CD4-positive, CD25-positive, alpha-beta regulatory T cell (primary cell): ENCODE measurements around the gene MOB2. TPM values are rescaled to one million over a fixed set of nuclear protein-coding genes. Genes with fewer than 3 reads are reported as not detected.
A peak's percentile ranks its signal among the peaks of the same experiment; 100 is the strongest.

ENCODE experiments used
- ATAC-seq, 2 donors: fragments of 150-1000 bp; cut with Tn5 transposase; one replicate each; pipeline ENCODE4 v1.10.0; 2021; ENCODE audit warnings: low read depth in 2 of 2, moderate number of reproducible peaks in 2 of 2, moderate library complexity in 1 of 2
- DNase-seq, 3 donors: peaks; one replicate each; pipeline versions ENCODE4 v3.0.0 to v3.0.0-alpha.2; 2012 to 2022; ENCODE audit warnings: mixed read lengths in 1 of 3
- H3K27ac ChIP-seq: one replicate; pipeline ENCODE4 v1.7.0; 2013; ENCODE audit warnings: mild to moderate bottlenecking, low read length; ENCODE audit not compliant: insufficient read depth, poor library complexity, severe bottlenecking
- H3K27me3 ChIP-seq: one replicate; pipeline ENCODE4 v1.7.0; 2013; ENCODE audit warnings: low read length; ENCODE audit not compliant: control insufficient read depth, insufficient read depth
- H3K36me3 ChIP-seq: one replicate; pipeline ENCODE4 v1.7.0; 2013; ENCODE audit warnings: mild to moderate bottlenecking, low read length, moderate library complexity; ENCODE audit not compliant: control insufficient read depth, insufficient read depth
- H3K4me1 ChIP-seq: 2 replicates; pipeline ENCODE4 v1.7.0; 2013; ENCODE audit warnings: mild to moderate bottlenecking, low read length; ENCODE audit not compliant: insufficient read depth, control insufficient read depth, poor library complexity, severe bottlenecking
- H3K4me3 ChIP-seq: one replicate; pipeline ENCODE4 v1.7.0; 2013; ENCODE audit warnings: low read depth, mild to moderate bottlenecking, low read length, moderate library complexity
- H3K9me3 ChIP-seq, 2 experiments: 1 replicate in 1 of 2; 2 replicates in 1 of 2; pipeline ENCODE4 v1.7.0; 2013; ENCODE audit warnings: low read length in 2 of 2, mild to moderate bottlenecking in 1 of 2, moderate library complexity in 1 of 2; ENCODE audit not compliant: control insufficient read depth in 2 of 2
- H3K27ac Mint-ChIP-seq, 3 donors: one replicate each; pipeline ENCODE4 v1.8.0; 2020 to 2022; ENCODE audit warnings: mild to moderate bottlenecking in 3 of 3, mixed read lengths in 3 of 3, moderate library complexity in 2 of 3
- H3K27me3 Mint-ChIP-seq: one replicate; pipeline ENCODE4 v1.8.0; 2022; ENCODE audit warnings: mild to moderate bottlenecking, mixed read lengths
- H3K36me3 Mint-ChIP-seq: one replicate; pipeline ENCODE4 v1.8.0; 2020; ENCODE audit warnings: mixed read lengths
- H3K4me1 Mint-ChIP-seq, 4 donors: one replicate each; pipeline ENCODE4 v1.8.0; 2020 to 2022; ENCODE audit warnings: mixed read lengths in 4 of 4, mild to moderate bottlenecking in 1 of 4
- H3K4me3 Mint-ChIP-seq, 4 donors: one replicate each; pipeline ENCODE4 v1.8.0; 2020 to 2022; ENCODE audit warnings: mild to moderate bottlenecking in 4 of 4, mixed read lengths in 4 of 4, moderate library complexity in 3 of 4
- H3K9me3 Mint-ChIP-seq, 7 donors: one replicate each; pipeline ENCODE4 v1.8.0; 2020 to 2022; ENCODE audit warnings: mixed read lengths in 7 of 7, mild to moderate bottlenecking in 3 of 7, moderate library complexity in 2 of 7
- polyA plus RNA-seq, 4 donors: library from polyadenylated mRNA; unstranded; fragments of 300-500 nt; fragmentation: Illumina TruSeq; gene quantifications; one replicate each; pipeline ENCODE4 v1.2.3, GENCODE V29; 2021
- total RNA-seq: library from RNA; stranded (reverse); gene quantifications from one replicate; pipeline ENCODE4 v1.2.3, GENCODE V29; 2022

MOB2 gene
- total and polyA plus RNA-seq, 5 donors from 2014 or later: 55.7 to 87.8 (median 69.0) TPM

GRCh38 chr11:1457326-1457680 lies 29.3 kb downstream of the MOB2 start:
- Mint-ChIP-seq H3K4me3 (no peak overlapping the region), H3K36me3 (no peaks in the 10 kb centered on the region), H3K27ac (no peak overlapping the region), H3K9me3 (no peaks in the 10 kb centered on the region), H3K27me3 (no peaks in the 10 kb centered on the region), H3K4me1 (peaks cover 0 to 6% (median 0%) of the 10 kb centered on the region in 4 donors)
- H3K4me3 ChIP-seq: no peak overlapping the region
- H3K9me3 ChIP-seq: no peaks in the 10 kb centered on the region
- H3K36me3 ChIP-seq: no peaks in the 10 kb centered on the region
- no peaks in the 10 kb centered on the region for H3K4me1 ChIP-seq
- no peak for ATAC-seq
- no peak overlapping the region for H3K27ac ChIP-seq
- H3K27me3 ChIP-seq: no peaks in the 10 kb centered on the region
- DNase-seq: no peak

- Histone ChIP-seq H3K4me1 (no peaks in the 10 kb centered on the region), H3K36me3 (no peaks in the 10 kb centered on the region), H3K4me3 (no peak overlapping the region), H3K27me3 (no peaks in the 10 kb centered on the region), H3K27ac (no peak overlapping the region), H3K9me3 (no peaks in the 10 kb centered on the region)
- Mint-ChIP-seq H3K4me1 (peaks cover 0 to 6% (median 0%) of the 10 kb centered on the region in 4 donors), H3K27ac (no peak overlapping the region), H3K27me3 (no peaks in the 10 kb centered on the region), H3K4me3 (no peak overlapping the region), H3K36me3 (no peaks in the 10 kb centered on the region), H3K9me3 (no peaks in the 10 kb centered on the region)
- no peak for DNase-seq
- no peak for ATAC-seq
Measured at GRCh38 chr11:1456596-1457325, 29.8 kb downstream of the MOB2 start.

GRCh38 chr11:1456176-1456575 lies 30.4 kb downstream of the MOB2 start:
- H3K4me3 Mint-ChIP-seq: no peak overlapping the region
- Histone ChIP-seq H3K4me3 (no peak overlapping the region), H3K36me3 (no peaks in the 10 kb centered on the region), H3K9me3 (no peaks in the 10 kb centered on the region), H3K27ac (no peak overlapping the region), H3K27me3 (no peaks in the 10 kb centered on the region), H3K4me1 (no peaks in the 10 kb centered on the region)
- H3K36me3 Mint-ChIP-seq: no peaks in the 10 kb centered on the region
- H3K4me1 Mint-ChIP-seq: peaks cover 0 to 6% (median 0%) of the 10 kb centered on the region in 4 donors
- no peak overlapping the region for H3K27ac Mint-ChIP-seq
- H3K9me3 Mint-ChIP-seq: no peaks in the 10 kb centered on the region
- no peak for DNase-seq
- ATAC-seq: no peak
- H3K27me3 Mint-ChIP-seq: no peaks in the 10 kb centered on the region

GRCh38 chr11:1455763-1456060 lies 30.9 kb downstream of the MOB2 start:
- H3K27me3 Mint-ChIP-seq: no peaks in the 10 kb centered on the region
- H3K36me3 Mint-ChIP-seq: no peaks in the 10 kb centered on the region
- H3K27me3 ChIP-seq: no peaks in the 10 kb centered on the region
- no peak overlapping the region for H3K27ac ChIP-seq
- ATAC-seq: no peak
- DNase-seq: no peak
- H3K4me1 ChIP-seq: no peaks in the 10 kb centered on the region
- H3K4me1 Mint-ChIP-seq: peaks cover 0 to 6% (median 0%) of the 10 kb centered on the region in 4 donors
- no peaks in the 10 kb centered on the region for H3K9me3 Mint-ChIP-seq
- no peak overlapping the region for H3K27ac Mint-ChIP-seq
- no peak overlapping the region for H3K4me3 Mint-ChIP-seq
- no peaks in the 10 kb centered on the region for H3K9me3 ChIP-seq
- no peaks in the 10 kb centered on the region for H3K36me3 ChIP-seq
- H3K4me3 ChIP-seq: no peak overlapping the region

GRCh38 chr11:1455032-1455762 lies 31.4 kb downstream of the MOB2 start:
- H3K9me3 Mint-ChIP-seq: no peaks in the 10 kb centered on the region
- no peaks in the 10 kb centered on the region for H3K36me3 Mint-ChIP-seq
- no peaks in the 10 kb centered on the region for H3K27me3 Mint-ChIP-seq
- no peaks in the 10 kb centered on the region for H3K9me3 ChIP-seq
- no peak for ATAC-seq
- H3K4me3 Mint-ChIP-seq: no peak overlapping the region
- no peak overlapping the region for H3K4me3 ChIP-seq
- no peaks in the 10 kb centered on the region for H3K36me3 ChIP-seq
- H3K4me1 ChIP-seq: no peaks in the 10 kb centered on the region
- no peak for DNase-seq
- no peak overlapping the region for H3K27ac ChIP-seq
- no peak overlapping the region for H3K27ac Mint-ChIP-seq
- H3K27me3 ChIP-seq: no peaks in the 10 kb centered on the region
- peaks cover 0 to 6% (median 0%) of the 10 kb centered on the region in 4 donors for H3K4me1 Mint-ChIP-seq

GRCh38 chr11:1454576-1454975 lies 32.0 kb downstream of the MOB2 start:
- no peak for ATAC-seq
- H3K36me3 Mint-ChIP-seq: no peaks in the 10 kb centered on the region
- H3K27me3 ChIP-seq: no peaks in the 10 kb centered on the region
- no peak overlapping the region for H3K27ac Mint-ChIP-seq
- H3K4me1 Mint-ChIP-seq: peaks cover 0 to 6% (median 0%) of the 10 kb centered on the region in 4 donors
- H3K4me3 ChIP-seq: no peak overlapping the region
- H3K4me3 Mint-ChIP-seq: no peak overlapping the region
- no peaks in the 10 kb centered on the region for H3K9me3 ChIP-seq
- no peak overlapping the region for H3K27ac ChIP-seq
- no peaks in the 10 kb centered on the region for H3K4me1 ChIP-seq
- no peak for DNase-seq
- H3K27me3 Mint-ChIP-seq: no peaks in the 10 kb centered on the region
- H3K9me3 Mint-ChIP-seq: no peaks in the 10 kb centered on the region
- H3K36me3 ChIP-seq: no peaks in the 10 kb centered on the region

GRCh38 chr11:1453611-1454034 lies 33.0 kb downstream of the MOB2 start:
- Mint-ChIP-seq H3K27me3 (no peaks in the 10 kb centered on the region), H3K4me3 (no peak overlapping the region), H3K9me3 (no peaks in the 10 kb centered on the region), H3K27ac (no peak overlapping the region), H3K4me1 (peaks cover 0 to 6% (median 0%) of the 10 kb centered on the region in 4 donors), H3K36me3 (no peaks in the 10 kb centered on the region)
- Histone ChIP-seq H3K36me3 (no peaks in the 10 kb centered on the region), H3K4me1 (no peaks in the 10 kb centered on the region), H3K27ac (no peak overlapping the region), H3K27me3 (no peaks in the 10 kb centered on the region), H3K4me3 (no peak overlapping the region), H3K9me3 (no peaks in the 10 kb centered on the region)
- DNase-seq: peak; percentile 14 to 36 (median 33)
- ATAC-seq: peak; percentile 30 to 31

GRCh38 chr11:1452744-1453143 lies 33.8 kb downstream of the MOB2 start:
- no peaks in the 10 kb centered on the region for H3K9me3 Mint-ChIP-seq
- H3K36me3 Mint-ChIP-seq: no peaks in the 10 kb centered on the region
- peaks cover 0 to 6% (median 0%) of the 10 kb centered on the region in 4 donors for H3K4me1 Mint-ChIP-seq
- H3K9me3 ChIP-seq: no peaks in the 10 kb centered on the region
- no peak overlapping the region for H3K4me3 ChIP-seq
- no peak overlapping the region for H3K4me3 Mint-ChIP-seq
- no peaks in the 10 kb centered on the region for H3K4me1 ChIP-seq
- H3K27me3 Mint-ChIP-seq: no peaks in the 10 kb centered on the region
- no peak overlapping the region for H3K27ac ChIP-seq
- H3K27ac Mint-ChIP-seq: no peak overlapping the region
- DNase-seq (no peak), ATAC-seq (no peak)
- no peaks in the 10 kb centered on the region for H3K27me3 ChIP-seq
- no peaks in the 10 kb centered on the region for H3K36me3 ChIP-seq
